Mesendoderm (in vitro differentiated cells): ENCODE data around the gene NUAK1.

Experiments used
- DNase-seq: peaks from one replicate; pipeline ENCODE4 v3.0.0; 2013
- H2AK5ac ChIP-seq: 2 replicates; pipeline ENCODE4 v1.6.1; 2013; ENCODE audit warnings: low read length, inconsistent platforms
- H2BK120ac ChIP-seq: 2 replicates; pipeline ENCODE4 v1.6.1; 2013; ENCODE audit warnings: low read depth, mild to moderate bottlenecking, low read length, moderate library complexity, mixed read lengths
- H2BK15ac ChIP-seq: replicated peaks from 2 replicates; pipeline ENCODE4 v1.6.1; 2013; ENCODE audit warnings: low read depth, mild to moderate bottlenecking, moderate library complexity
- H2BK5ac ChIP-seq: 2 replicates; pipeline ENCODE4 v1.6.1; 2013; ENCODE audit warnings: low read length, inconsistent platforms
- H3K18ac ChIP-seq: 2 replicates; pipeline ENCODE4 v1.6.1; 2013; ENCODE audit warnings: mild to moderate bottlenecking, low read length, mixed read lengths
- H3K23ac ChIP-seq: one replicate; pipeline ENCODE4 v1.6.1; 2013; ENCODE audit warnings: low read length
- H3K27ac ChIP-seq: 2 replicates; pipeline ENCODE4 v1.5.1; 2013; ENCODE audit warnings: low read depth, mild to moderate bottlenecking, inconsistent platforms, low read length, moderate library complexity
- H3K27me3 ChIP-seq: 2 replicates; pipeline ENCODE4 v1.6.1; 2013; ENCODE audit warnings: low read length, control low read depth, mild to moderate bottlenecking, inconsistent platforms; ENCODE audit not compliant: insufficient read depth, poor library complexity
- H3K36me3 ChIP-seq: 2 replicates; pipeline ENCODE4 v1.6.1; 2013; ENCODE audit warnings: low read length, inconsistent platforms; ENCODE audit not compliant: control insufficient read depth, insufficient read depth
- H3K4ac ChIP-seq: one replicate; pipeline ENCODE4 v1.6.1; 2013; ENCODE audit warnings: low read depth, mild to moderate bottlenecking, low read length, moderate library complexity
- H3K4me1 ChIP-seq: 2 replicates; pipeline ENCODE4 v1.6.1; 2013; ENCODE audit warnings: low read depth, low read length, inconsistent platforms; ENCODE audit not compliant: control insufficient read depth
- H3K4me2 ChIP-seq: 2 replicates; pipeline ENCODE4 v1.6.1; 2013; ENCODE audit warnings: low read length
- H3K4me3 ChIP-seq: 2 replicates; pipeline ENCODE4 v1.5.1; 2013; ENCODE audit warnings: mild to moderate bottlenecking, low read length
- H3K56ac ChIP-seq: one replicate; pipeline ENCODE4 v1.6.1; 2013; ENCODE audit warnings: low read length
- H3K79me1 ChIP-seq: 2 replicates; pipeline ENCODE4 v1.6.1; 2013; ENCODE audit warnings: low read length, inconsistent platforms
- H3K79me2 ChIP-seq: 2 replicates; pipeline ENCODE4 v1.6.1; 2013; ENCODE audit warnings: mild to moderate bottlenecking, low read length; ENCODE audit not compliant: control insufficient read depth, insufficient read depth
- H3K9ac ChIP-seq: 2 replicates; pipeline ENCODE4 v1.6.1; 2013; ENCODE audit warnings: low read length, inconsistent platforms
- H4K5ac ChIP-seq: one replicate; pipeline ENCODE4 v1.6.1; 2013; ENCODE audit warnings: low read length
- H4K8ac ChIP-seq: one replicate; pipeline ENCODE4 v1.6.1; 2013; ENCODE audit warnings: low read depth, mild to moderate bottlenecking, control low read depth, low read length, moderate library complexity
- WGBS: extraction: QIAGEN DNeasy Blood & Tissue Kit; methylation state at CpG from one replicate; pipeline ENCODE4 v1.1.7; 2013; ENCODE audit warnings: low lambda C conversion rate, missing lambda C conversion rate; ENCODE audit not compliant: insufficient coverage; ENCODE audit errors: extremely low coverage; 5-methylcytosine and 5-hydroxymethylcytosine counted together

NUAK1 gene

DNA sequence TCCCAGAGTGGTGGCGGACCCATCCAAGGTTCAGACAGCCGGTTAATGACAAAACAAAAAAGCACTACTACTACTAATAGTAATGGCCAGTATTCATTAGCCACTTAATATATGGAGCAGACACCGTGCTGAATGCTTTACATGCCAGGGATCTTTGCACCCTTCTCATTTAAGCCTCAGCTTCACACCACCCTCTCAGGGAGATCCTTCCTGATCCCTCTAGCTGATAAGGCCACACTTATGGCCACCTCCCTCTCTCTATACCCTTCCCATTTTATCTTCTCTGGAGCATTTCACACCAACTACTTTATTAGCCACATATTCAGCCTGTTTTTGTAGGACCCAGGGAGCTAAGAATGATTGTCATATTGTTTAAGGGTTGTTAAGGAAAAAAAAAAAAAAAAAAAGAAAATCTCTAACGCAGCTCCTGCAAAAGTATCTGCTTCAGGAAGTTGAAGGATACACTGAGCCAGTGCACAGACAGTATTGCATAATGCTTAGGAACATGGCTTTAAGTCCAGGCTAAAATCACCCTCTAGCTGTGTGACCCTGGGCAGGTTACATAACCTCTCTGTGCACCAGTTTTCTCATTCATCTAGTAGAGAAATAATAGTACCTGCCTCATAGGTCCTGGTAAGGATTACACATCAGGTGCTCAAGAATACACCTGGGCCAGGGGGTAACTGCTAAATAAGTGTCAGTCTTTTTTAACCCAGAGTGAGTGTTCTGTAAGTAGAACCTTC lies 29.4 kb downstream of the NUAK1 start:
- Histone ChIP-seq H3K18ac (peak overlapping the region; percentile 39), H3K23ac (no peak overlapping the region), H2BK120ac (no peak overlapping the region), H4K5ac (no peak overlapping the region), H3K4me3 (no peak overlapping the region), H2BK5ac (no peak overlapping the region), H3K79me2 (peaks cover 78% of the 10 kb centered on the region), H3K4ac (no peak overlapping the region), H3K27me3 (no peaks in the 10 kb centered on the region), H3K9ac (no peak overlapping the region), H3K56ac (no peak overlapping the region), H3K27ac (peak overlapping the region; percentile 65), H3K79me1 (peaks cover 23% of the 10 kb centered on the region), H2AK5ac (no peak overlapping the region), H3K4me2 (no peak overlapping the region), H2BK15ac (no peak overlapping the region), H4K8ac (no peak overlapping the region), H3K4me1 (peaks cover 27% of the 10 kb centered on the region), H3K36me3 (no peaks in the 10 kb centered on the region)
- peak; percentile 77 for DNase-seq
- no CpG with 5 or more reads among the region's 4 CpGs for WGBS

DNA sequence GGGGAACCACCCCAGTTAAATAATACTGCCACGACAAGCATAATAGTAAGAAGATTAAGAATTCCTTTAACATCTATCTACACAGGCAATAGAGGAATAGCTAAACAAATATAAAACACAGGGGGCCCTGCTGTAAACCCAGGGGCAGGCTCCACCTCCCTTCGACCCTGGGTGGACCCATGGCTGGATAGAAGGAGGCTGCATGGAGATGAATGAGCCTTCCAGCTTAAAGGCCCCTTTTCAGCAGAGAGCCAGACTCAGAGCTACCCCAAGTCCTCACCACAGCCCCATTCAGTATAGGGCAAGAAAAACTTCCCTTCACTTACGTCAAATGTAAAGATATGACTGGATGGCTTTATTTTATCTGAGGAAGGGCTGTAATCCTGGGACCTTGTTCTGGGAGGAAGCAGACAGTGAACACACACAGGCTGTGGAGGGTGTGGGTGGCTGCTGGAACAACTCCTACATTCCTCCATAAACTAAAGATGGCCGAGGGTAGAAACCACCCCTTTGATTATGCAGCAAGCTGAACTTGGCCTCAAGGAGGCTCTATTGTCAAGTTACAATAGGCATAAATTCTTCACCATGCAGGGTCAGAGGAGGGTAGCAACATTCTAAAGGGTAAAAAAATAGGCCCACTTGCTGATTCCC lies 30.4 kb downstream of the NUAK1 start:
- Histone ChIP-seq H3K56ac (peak overlapping the region; percentile 75), H4K5ac (no peak overlapping the region), H3K27ac (peak overlapping the region; percentile 65), H2BK5ac (no peak overlapping the region), H3K4me2 (no peak overlapping the region), H3K18ac (peak overlapping the region; percentile 0), H3K36me3 (no peaks in the 10 kb centered on the region), H2AK5ac (no peak overlapping the region), H3K27me3 (no peaks in the 10 kb centered on the region), H3K79me1 (peaks cover 21% of the 10 kb centered on the region), H3K9ac (peak overlapping the region; percentile 8), H4K8ac (no peak overlapping the region), H2BK120ac (no peak overlapping the region), H3K79me2 (peaks cover 70% of the 10 kb centered on the region), H3K4ac (peak overlapping the region; percentile 10), H3K4me1 (peaks cover 27% of the 10 kb centered on the region), H3K23ac (no peak overlapping the region), H3K4me3 (no peak overlapping the region), H2BK15ac (no peak overlapping the region)
- peak; percentile 90 for DNase-seq
- WGBS = no CpG with 5 or more reads among the region's 4 CpGs

DNA sequence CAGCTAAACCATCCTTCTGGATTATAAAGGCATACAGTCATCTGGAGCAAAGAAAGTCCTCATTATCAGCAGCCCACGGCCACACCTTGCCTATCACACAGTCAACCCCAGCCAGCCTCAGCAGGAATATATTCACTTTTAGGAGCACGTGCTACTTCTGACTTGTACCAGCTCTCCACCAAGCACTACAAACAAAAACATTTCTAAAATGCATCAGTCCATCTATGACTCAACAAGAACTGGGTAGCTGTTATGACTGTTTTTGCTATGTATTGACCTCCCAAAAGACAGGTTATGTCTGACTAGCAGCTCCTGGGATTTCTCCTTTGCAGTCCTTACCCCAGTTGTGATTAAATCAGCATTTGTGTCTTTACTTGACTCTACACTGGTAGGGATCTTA lies 31.2 kb downstream of the NUAK1 start:
- peaks cover 27% of the 10 kb centered on the region for H3K4me1 ChIP-seq

GRCh38 chr12:106106892-106107291 lies 31.9 kb downstream of the NUAK1 start:
- Histone ChIP-seq H3K4me2 (no peak overlapping the region), H4K5ac (no peak overlapping the region), H3K79me2 (peaks cover 64% of the 10 kb centered on the region), H3K4me1 (peaks cover 28% of the 10 kb centered on the region), H3K18ac (peak overlapping the region; percentile 39), H3K4me3 (no peak overlapping the region), H2BK5ac (no peak overlapping the region), H2AK5ac (no peak overlapping the region), H2BK120ac (no peak overlapping the region), H3K56ac (no peak overlapping the region), H3K9ac (no peak overlapping the region), H3K79me1 (peaks cover 19% of the 10 kb centered on the region), H3K36me3 (no peaks in the 10 kb centered on the region), H3K23ac (no peak overlapping the region), H4K8ac (no peak overlapping the region), H2BK15ac (no peak overlapping the region), H3K27me3 (no peaks in the 10 kb centered on the region), H3K4ac (no peak overlapping the region), H3K27ac (no peak overlapping the region)
- peak; percentile 86 for DNase-seq
- no CpG with 5 or more reads among the region's 6 CpGs for WGBS

More for the DNA sequence above, 31.2 kb downstream of the NUAK1 start:
- no peak overlapping the region for H3K4ac ChIP-seq
- no peak overlapping the region for H4K5ac ChIP-seq
- no peak for DNase-seq
- no peak overlapping the region for H3K4me3 ChIP-seq
- no peak overlapping the region for H3K9ac ChIP-seq
- no CpG with 5 or more reads among the region's 2 CpGs for WGBS
- H3K18ac ChIP-seq = peak overlapping the region; percentile 39
- no peak overlapping the region for H2BK120ac ChIP-seq
- H3K23ac ChIP-seq = no peak overlapping the region
- no peaks in the 10 kb centered on the region for H3K27me3 ChIP-seq
- H3K4me2 ChIP-seq = no peak overlapping the region
- H3K79me2 ChIP-seq = peaks cover 65% of the 10 kb centered on the region
- H3K36me3 ChIP-seq = no peaks in the 10 kb centered on the region
- peak overlapping the region; percentile 71 for H3K56ac ChIP-seq
- H3K79me1 ChIP-seq = peaks cover 18% of the 10 kb centered on the region
- H2BK5ac ChIP-seq = no peak overlapping the region
- H2AK5ac ChIP-seq = no peak overlapping the region
- H3K27ac ChIP-seq = no peak overlapping the region
- no peak overlapping the region for H2BK15ac ChIP-seq
- no peak overlapping the region for H4K8ac ChIP-seq

- WGBS = no CpG with 5 or more reads among the region's 4 CpGs
- Histone ChIP-seq H3K4me2 (no peak overlapping the region), H2BK15ac (no peak overlapping the region), H3K79me2 (peaks cover 64% of the 10 kb centered on the region), H2BK5ac (no peak overlapping the region), H3K27me3 (no peaks in the 10 kb centered on the region), H3K27ac (no peak overlapping the region), H3K4me1 (peaks cover 32% of the 10 kb centered on the region), H3K4me3 (no peak overlapping the region), H3K79me1 (peaks cover 21% of the 10 kb centered on the region), H4K8ac (no peak overlapping the region), H2BK120ac (no peak overlapping the region), H3K4ac (no peak overlapping the region), H3K9ac (no peak overlapping the region), H4K5ac (no peak overlapping the region), H3K18ac (no peak overlapping the region), H3K56ac (no peak overlapping the region), H3K36me3 (no peaks in the 10 kb centered on the region), H2AK5ac (no peak overlapping the region), H3K23ac (no peak overlapping the region)
- DNase-seq = no peak
Measured at GRCh38 chr12:106106061-106106566, 32.6 kb downstream of the NUAK1 start.
